ENCODE measurements around the gene SMIM27.
"Not testable (repeated sequence)": the region's sequence is repeated elsewhere in the genome, so short reads cannot be mapped to it uniquely, and the experiment has no call there.

Gene SMIM27

GRCh38 chr9:32596936-32597335 lies 44.8 kb downstream of the SMIM27 start:
- Histone ChIP-seq H3K36me3 (no peaks in the 10 kb centered on the region), H3K9me3 (replicated peaks in 1 of 11) (peaks cover 3 to 17% (median 6%) of the 10 kb centered on the region in 11 experiments; a peak in 13 of 22 replicates), H3K4me1 (peaks cover 4 to 51% (median 37%) of the 10 kb centered on the region in 10 experiments; a peak in 16 of 20 replicates), H3K27me3 (peaks cover 0 to 21% (median 0%) of the 10 kb centered on the region in 11 experiments; a peak in 4 of 22 replicates), H3K4me2 (peak overlapping the region in 6 of 11 experiments; percentile 36 to 77 (median 64); a peak in 9 of 22 replicates), H3K9ac (no peak overlapping the region), H3K4me3 (no peak overlapping the region), H4K20me1 (peaks cover 0 to 9% (median 0%) of the 10 kb centered on the region in 11 experiments; a peak in 1 of 22 replicates), H3K27ac (no peak overlapping the region)
- TF ChIP-seq Cebpa-rat (IDR thresholded peaks at IDR 0.05), result no peak

- H3K27ac ChIP-seq, H3K9ac ChIP-seq, H3K36me3 ChIP-seq, H3K4me3 ChIP-seq, H4K20me1 ChIP-seq: not testable (repeated sequence)
- peaks cover 3 to 17% (median 6%) of the 10 kb centered on the region in 11 experiments; a peak in 13 of 22 replicates for H3K9me3 ChIP-seq (replicated peaks in 1 of 11)
- peaks cover 4 to 54% (median 39%) of the 10 kb centered on the region in 10 experiments; a peak in 16 of 20 replicates for H3K4me1 ChIP-seq
- peaks cover 0 to 24% (median 0%) of the 10 kb centered on the region in 11 experiments; a peak in 4 of 22 replicates for H3K27me3 ChIP-seq
- H3K4me2 ChIP-seq, result peak overlapping the region in 9 of 11 experiments; percentile 16 to 66 (median 41); a peak in 15 of 22 replicates
Measured at GRCh38 chr9:32599021-32599420, 46.9 kb downstream of the SMIM27 start.
